ENCODE data around the gene NHERF2.

Gene NHERF2

GRCh38 chr16:2035431-2036199 lies 8.9 kb downstream of the NHERF2 start:
- ChIA-PET POLR2A (interaction anchor here (1.5 to 3.3 kb wide), 2 partner anchors 12 to 71 kb away, joined by 5 to 10 read pairs; partner anchors contain the start of genes NTHL1, RPS2 and TSC2), CTCF (no interaction called here)
- no peak for TF ChIP-seq SP1 (IDR thresholded peaks at IDR 0.05)
- no peak for TF ChIP-seq TARDBP (IDR thresholded peaks at IDR 0.05)
- no peak for TF ChIP-seq FOXM1 (IDR thresholded peaks at IDR 0.05; ENCODE audit: borderline replicate concordance)
- TF ChIP-seq PKNOX1 (IDR thresholded peaks at IDR 0.05): no peak
- no peak for TF ChIP-seq LEF1 (IDR thresholded peaks at IDR 0.05; ENCODE audit: borderline replicate concordance)
- TF ChIP-seq ZNF384 (IDR thresholded peaks at IDR 0.05): no peak
- TF ChIP-seq ARNT (IDR thresholded peaks at IDR 0.05): no peak
- no peak for TF ChIP-seq CTBP1 (IDR thresholded peaks at IDR 0.05; ENCODE audit: borderline replicate concordance)
- no peak for TF ChIP-seq ELF4 (IDR thresholded peaks at IDR 0.05)
- no peak for TF ChIP-seq NFRKB (IDR thresholded peaks at IDR 0.05)
- TF ChIP-seq BHLHE40 (IDR thresholded peaks at IDR 0.05; ENCODE audit: borderline replicate concordance): no peak
- TF ChIP-seq HDGF (IDR thresholded peaks at IDR 0.05; ENCODE audit: borderline replicate concordance): no peak
- TF ChIP-seq FOXK2 (IDR thresholded peaks at IDR 0.05): no peak
- TF ChIP-seq FOXA1 (IDR thresholded peaks at IDR 0.05): no peak
- TF ChIP-seq SUZ12 (IDR thresholded peaks at IDR 0.05): no peak
- no peak for TF ChIP-seq L3MBTL2 (conservative IDR thresholded peaks at IDR 0.05)
- DNase-seq (ENCODE audit: extremely low spot score): no peak

- POLR2A ChIA-PET: interaction anchor here (1.5 to 3.3 kb wide), 2 partner anchors 11 to 72 kb away, joined by 5 to 10 read pairs; partner anchors contain the start of genes NTHL1, RPS2 and TSC2
- no peak for TF ChIP-seq ELF4 (IDR thresholded peaks at IDR 0.05)
- TF ChIP-seq SUZ12 (IDR thresholded peaks at IDR 0.05): no peak
- no peak for TF ChIP-seq SP1 (IDR thresholded peaks at IDR 0.05)
- TF ChIP-seq LEF1 (IDR thresholded peaks at IDR 0.05; ENCODE audit: borderline replicate concordance): no peak
- TF ChIP-seq TARDBP (IDR thresholded peaks at IDR 0.05): no peak
- no peak for TF ChIP-seq HDGF (IDR thresholded peaks at IDR 0.05; ENCODE audit: borderline replicate concordance)
- no peak for TF ChIP-seq FOXK2 (IDR thresholded peaks at IDR 0.05)
- TF ChIP-seq ZNF384 (IDR thresholded peaks at IDR 0.05): no peak
- TF ChIP-seq CTBP1 (IDR thresholded peaks at IDR 0.05; ENCODE audit: borderline replicate concordance): no peak
- TF ChIP-seq PKNOX1 (IDR thresholded peaks at IDR 0.05): no peak
- TF ChIP-seq BHLHE40 (IDR thresholded peaks at IDR 0.05; ENCODE audit: borderline replicate concordance): no peak
- TF ChIP-seq ARNT (IDR thresholded peaks at IDR 0.05): no peak
- TF ChIP-seq FOXM1 (IDR thresholded peaks at IDR 0.05; ENCODE audit: borderline replicate concordance): no peak
- no peak for TF ChIP-seq FOXA1 (IDR thresholded peaks at IDR 0.05)
- no peak for TF ChIP-seq NFRKB (IDR thresholded peaks at IDR 0.05)
- TF ChIP-seq L3MBTL2 (conservative IDR thresholded peaks at IDR 0.05): no peak
- CTCF ChIA-PET: no interaction called here
- no peak for DNase-seq (ENCODE audit: extremely low spot score)
Observed at GRCh38 chr16:2036200-2036966, 9.7 kb downstream of the NHERF2 start.

GRCh38 chr16:2037115-2037514 lies 10.4 kb downstream of the NHERF2 start:
- ChIA-PET POLR2A (interaction anchor here (3.3 kb wide), 1 partner anchor 10 kb away, joined by 10 read pairs; the partner anchor contains the start of genes NTHL1 and TSC2), CTCF (interaction anchor here (0.5 kb wide), 1 partner anchor 67 kb away, joined by 4 read pairs; no protein-coding TSS in a partner anchor)
- TF ChIP-seq HDGF (IDR thresholded peaks at IDR 0.05; ENCODE audit: borderline replicate concordance): no peak
- TF ChIP-seq LEF1 (IDR thresholded peaks at IDR 0.05; ENCODE audit: borderline replicate concordance): no peak
- TF ChIP-seq ELF4 (IDR thresholded peaks at IDR 0.05): no peak
- TF ChIP-seq FOXK2 (IDR thresholded peaks at IDR 0.05): no peak
- no peak for TF ChIP-seq TARDBP (IDR thresholded peaks at IDR 0.05)
- no peak for TF ChIP-seq NFRKB (IDR thresholded peaks at IDR 0.05)
- no peak for TF ChIP-seq CTBP1 (IDR thresholded peaks at IDR 0.05; ENCODE audit: borderline replicate concordance)
- no peak for DNase-seq (ENCODE audit: extremely low spot score)

DNA sequence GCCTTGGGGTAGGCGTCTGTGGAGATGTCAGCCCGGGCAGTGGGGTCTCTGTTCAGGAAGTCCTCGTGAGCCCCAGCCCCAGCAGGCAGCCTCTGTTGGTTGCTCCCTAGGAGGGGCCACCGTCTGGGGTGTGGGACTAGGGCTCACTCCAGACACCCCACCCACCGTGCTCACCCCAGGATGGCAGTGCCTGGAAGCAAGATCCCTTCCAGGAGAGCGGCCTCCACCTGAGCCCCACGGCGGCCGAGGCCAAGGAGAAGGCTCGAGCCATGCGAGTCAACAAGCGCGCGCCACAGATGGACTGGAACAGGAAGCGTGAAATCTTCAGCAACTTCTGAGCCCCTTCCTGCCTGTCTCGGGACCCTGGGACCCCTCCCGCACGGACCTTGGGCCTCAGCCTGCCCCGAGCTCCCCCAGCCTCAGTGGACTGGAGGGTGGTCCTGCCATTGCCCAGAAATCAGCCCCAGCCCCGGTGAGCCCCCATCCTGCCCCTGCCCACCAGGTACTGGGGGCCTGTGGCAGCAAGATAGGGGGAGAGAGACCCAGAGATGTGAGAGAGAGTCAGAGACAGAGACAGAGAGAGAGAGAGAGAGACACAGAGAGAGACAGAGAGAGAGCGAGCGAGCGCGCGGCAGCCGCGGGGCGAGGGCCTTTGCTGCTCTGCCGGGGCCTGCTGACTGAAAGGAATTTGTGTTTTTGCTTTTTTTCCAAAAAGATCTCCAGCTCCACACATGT lies 11.1 kb downstream of the NHERF2 start:
- ChIA-PET CTCF (no interaction called here), POLR2A (interaction anchor here (3.3 kb wide), 1 partner anchor 9 kb away, joined by 10 read pairs; the partner anchor contains the start of genes NTHL1 and TSC2)
- DNase-seq (ENCODE audit: extremely low spot score): no peak
- TF ChIP-seq SP1 (IDR thresholded peaks at IDR 0.05): no peak
- TF ChIP-seq TARDBP (IDR thresholded peaks at IDR 0.05): no peak
- no peak for TF ChIP-seq CTBP1 (IDR thresholded peaks at IDR 0.05; ENCODE audit: borderline replicate concordance)

GRCh38 chr16:2038382-2039231 lies 11.9 kb downstream of the NHERF2 start:
- TF ChIP-seq NFRKB (IDR thresholded peaks at IDR 0.05) (no peak), CTBP1 (IDR thresholded peaks at IDR 0.05; ENCODE audit: borderline replicate concordance) (no peak), L3MBTL2 (conservative IDR thresholded peaks at IDR 0.05) (no peak), BHLHE40 (IDR thresholded peaks at IDR 0.05; ENCODE audit: borderline replicate concordance) (no peak), ZNF384 (IDR thresholded peaks at IDR 0.05) (no peak), SUZ12 (IDR thresholded peaks at IDR 0.05) (no peak), LEF1 (IDR thresholded peaks at IDR 0.05; ENCODE audit: borderline replicate concordance) (no peak), ELF4 (IDR thresholded peaks at IDR 0.05) (no peak), FOXK2 (IDR thresholded peaks at IDR 0.05) (no peak), TARDBP (IDR thresholded peaks at IDR 0.05) (no peak), PKNOX1 (IDR thresholded peaks at IDR 0.05) (no peak), FOXM1 (IDR thresholded peaks at IDR 0.05; ENCODE audit: borderline replicate concordance) (no peak)
- POLR2A ChIA-PET: interaction anchor here (1.2 to 1.5 kb wide), 2 partner anchors 9 to 11 kb away, joined by 6 to 7 read pairs; partner anchors contain the start of genes NTHL1 and TSC2
- CTCF ChIA-PET: no interaction called here
- DNase-seq (ENCODE audit: extremely low spot score): no peak
